ENCODE measurements around the gene B3GAT3. TPM values are rescaled to one million over a fixed set of nuclear protein-coding genes. Genes with fewer than 3 reads are reported as not detected.

Gene B3GAT3
- total and polyA plus RNA-seq, 10 of the 15 experiments (the other 5 are each of a cell fraction or from before 2014, with no cell fraction given): 0.31 to 52.7 (median 29.8) TPM

- ChIA-PET POLR2A (no interaction called here), SMC1A (ENCODE audit: uncharacterized antibody, unreplicated experiment) (no interaction called here), CTCF (interaction anchor here (0.7 kb wide), 1 partner anchor 278 kb away, joined by 3 read pairs; no protein-coding TSS in a partner anchor), RAD21 (ENCODE audit: unreplicated experiment) (no interaction called here)
- TF ChIP-seq NBN (IDR thresholded peaks at IDR 0.05): no peak
- TF ChIP-seq ASH2L (IDR thresholded peaks at IDR 0.05; ENCODE audit: borderline replicate concordance, low read depth): no peak
- TF ChIP-seq CREM (IDR thresholded peaks at IDR 0.05; ENCODE audit: low read depth): no peak
- no peak for TF ChIP-seq IKZF2 (IDR thresholded peaks at IDR 0.05)
- in situ Hi-C loops (cut with MboI): no loop called here
- H3K27me3 ChIP-seq (replicated peaks in 1 of 2; ENCODE audit: control insufficient read depth in 2 of 2, insufficient read depth in 2 of 2, low read length in 1 of 2): no peaks in the 10 kb centered on the region
- no peaks in the 10 kb centered on the region for H3K9me3 ChIP-seq (replicated peaks; ENCODE audit: control insufficient read depth, insufficient read depth, low read length)
- FAIRE-seq (no peak), ATAC-seq (no peak), DNase-seq (ENCODE audit: low read depth, low spot score) (no peak)
- H3K27ac ChIP-seq (ENCODE audit: control insufficient read depth, insufficient read depth): no peak overlapping the region
- no peak overlapping the region for H3K9ac ChIP-seq (ENCODE audit: control insufficient read depth, insufficient read depth, low read length)
- BruUV-seq (replicated peaks): no TSS peak
- intact Hi-C loops (cut with micrococcal nuclease; ENCODE audit: unreplicated experiment): no loop called here
- H2AFZ ChIP-seq (ENCODE audit: control insufficient read depth, low read depth, low read length): no peak overlapping the region
- peaks cover 5% of the 10 kb centered on the region; the same call in 1 of the 2 replicates for H3K4me1 ChIP-seq (ENCODE audit: control insufficient read depth, insufficient read depth, low read length)
- peaks cover 11% of the 10 kb centered on the region for H3K79me2 ChIP-seq (ENCODE audit: control insufficient read depth, insufficient read depth, low read length)
- 93% methylated on average over 11 of the region's 11 CpGs for WGBS (ENCODE audit: insufficient coverage, insufficient replicate concordance, low lambda C conversion rate, missing lambda C conversion rate)
- no peak overlapping the region for H3K4me2 ChIP-seq (ENCODE audit: control insufficient read depth, insufficient read depth)
- H4K20me1 ChIP-seq (ENCODE audit: control insufficient read depth, insufficient read depth): no peaks in the 10 kb centered on the region
- H3K4me3 ChIP-seq: no peak overlapping the region
- peaks cover 16 to 19% of the 10 kb centered on the region in 2 experiments; a peak in 3 of 4 replicates for H3K36me3 ChIP-seq (ENCODE audit: control insufficient read depth in 2 of 2, insufficient read depth in 2 of 2, low read length in 1 of 2)
Observed at GRCh38 chr11:62578541-62578940, 43.2 kb downstream of the B3GAT3 start.

GRCh38 chr11:62577046-62577714 lies 44.6 kb downstream of the B3GAT3 start:
- H3K4me1 ChIP-seq (ENCODE audit: control insufficient read depth, insufficient read depth, low read length): peaks cover 5% of the 10 kb centered on the region; the same call in 1 of the 2 replicates
- POLR2A ChIA-PET: interaction anchor here (0.7 to 1.2 kb wide), 3 partner anchors 14 to 716 kb away, joined by 3 to 4 read pairs (median 4); partner anchors contain the start of gene TUT1
- no peak for ATAC-seq

More at GRCh38 chr11:62577046-62577714, 44.6 kb downstream of the B3GAT3 start:
- no peak overlapping the region for H3K4me2 ChIP-seq (ENCODE audit: control insufficient read depth, insufficient read depth)
- no peak overlapping the region for H2AFZ ChIP-seq (ENCODE audit: control insufficient read depth, low read depth, low read length)
- in situ Hi-C loops (cut with MboI): no loop called here
- no peak for TF ChIP-seq ETV6 (conservative IDR thresholded peaks at IDR 0.05 in 1 of 2, IDR thresholded peaks at IDR 0.05 in 1 of 2; ENCODE audit: borderline replicate concordance in 1 of 2, low read depth in 1 of 2)
- no peak for TF ChIP-seq TCF12 (IDR thresholded peaks at IDR 0.05; ENCODE audit: low read depth, low read length)
- H3K79me2 ChIP-seq (ENCODE audit: control insufficient read depth, insufficient read depth, low read length): peaks cover 25% of the 10 kb centered on the region
- DNase-seq (ENCODE audit: low read depth, low spot score) (no peak), FAIRE-seq (no peak)
- H3K36me3 ChIP-seq (ENCODE audit: control insufficient read depth in 2 of 2, insufficient read depth in 2 of 2, low read length in 1 of 2): peaks cover 16 to 19% of the 10 kb centered on the region in 2 experiments; a peak in 3 of 4 replicates
- no TSS peak for BruUV-seq (replicated peaks)
- H4K20me1 ChIP-seq (ENCODE audit: control insufficient read depth, insufficient read depth): no peaks in the 10 kb centered on the region
- 89% methylated on average over 12 of the region's 12 CpGs for WGBS (ENCODE audit: insufficient coverage, insufficient replicate concordance, low lambda C conversion rate, missing lambda C conversion rate)
- H3K27me3 ChIP-seq (replicated peaks in 1 of 2; ENCODE audit: control insufficient read depth in 2 of 2, insufficient read depth in 2 of 2, low read length in 1 of 2): no peaks in the 10 kb centered on the region
- H3K9ac ChIP-seq (ENCODE audit: control insufficient read depth, insufficient read depth, low read length): no peak overlapping the region
- CTCF ChIA-PET: interaction anchor here (1.0 kb wide), 1 partner anchor 16 kb away, joined by 3 read pairs; no protein-coding TSS in a partner anchor
- SMC1A ChIA-PET (ENCODE audit: uncharacterized antibody, unreplicated experiment): interaction anchor here (1.2 kb wide), 1 partner anchor 116 kb away, joined by 3 read pairs; no protein-coding TSS in a partner anchor
- H3K27ac ChIP-seq (ENCODE audit: control insufficient read depth, insufficient read depth): no peak overlapping the region
- H3K9me3 ChIP-seq (replicated peaks; ENCODE audit: control insufficient read depth, insufficient read depth, low read length): no peaks in the 10 kb centered on the region
- no peak overlapping the region for H3K4me3 ChIP-seq
- RAD21 ChIA-PET (ENCODE audit: unreplicated experiment): interaction anchor here (0.7 kb wide), 1 partner anchor 117 kb away, joined by 3 read pairs; no protein-coding TSS in a partner anchor
- intact Hi-C loops (cut with micrococcal nuclease; ENCODE audit: unreplicated experiment): no loop called here
